ENCODE measurements around the gene ADCY5.

ADCY5 gene

DNA sequence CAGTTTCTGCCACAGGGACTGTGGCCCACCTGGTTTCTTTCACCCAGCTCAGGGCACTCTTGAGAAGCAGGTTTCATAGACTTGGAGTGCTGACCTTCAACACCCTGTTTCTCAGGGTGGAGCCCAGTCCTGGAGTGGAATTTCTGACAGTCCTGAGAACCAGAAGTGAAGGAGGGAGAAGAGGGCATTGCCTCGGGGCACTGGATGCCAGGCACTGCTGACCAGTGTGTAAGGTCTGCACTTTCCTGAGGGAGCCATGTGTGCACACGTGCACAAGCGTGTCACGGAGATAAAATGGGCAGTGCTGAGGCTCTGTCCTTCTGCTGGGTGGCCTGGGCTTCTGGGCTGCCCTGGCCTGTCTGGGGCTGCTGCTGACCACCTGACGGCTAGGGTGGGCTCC lies 128.7 kb downstream of the ADCY5 start:
- no peak for DNase-seq
- Mint-ChIP-seq H3K27ac (no peak overlapping the region), H3K27me3 (peaks cover 10% of the 10 kb centered on the region), H3K4me1 (no peaks in the 10 kb centered on the region), H3K4me3 (no peak overlapping the region), H3K9me3 (no peaks in the 10 kb centered on the region)
- ATAC-seq, result no peak

- ATAC-seq, result no peak
- Mint-ChIP-seq H3K9me3 (no peaks in the 10 kb centered on the region), H3K27ac (no peak overlapping the region), H3K4me3 (no peak overlapping the region), H3K4me1 (no peaks in the 10 kb centered on the region), H3K27me3 (peaks cover 14% of the 10 kb centered on the region)
- no peak for DNase-seq
These were observed 129.1 kb downstream of the ADCY5 start for GRCh38 chr3:123319760-123320159.

DNA sequence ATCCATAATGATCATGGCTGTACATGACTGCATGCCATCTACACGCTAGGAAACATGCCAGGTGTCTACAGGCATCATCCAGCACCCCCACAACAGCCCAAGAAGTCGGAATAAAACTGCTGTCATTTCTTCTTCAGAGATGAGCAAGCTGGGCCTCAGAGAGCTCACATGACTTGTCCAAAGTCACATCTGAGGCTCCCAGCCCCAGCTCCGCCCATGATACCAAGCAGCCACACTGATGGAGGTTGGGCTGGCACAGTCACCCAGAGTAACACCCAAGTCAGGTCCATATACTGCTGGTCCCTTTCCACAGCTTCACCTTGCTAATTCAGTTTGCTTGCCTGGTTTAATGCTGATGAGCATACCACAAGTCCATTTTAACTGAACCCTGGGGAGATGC lies 130.5 kb downstream of the ADCY5 start:
- ATAC-seq (no peak), DNase-seq (no peak)
- Mint-ChIP-seq H3K9me3 (no peaks in the 10 kb centered on the region), H3K4me1 (no peaks in the 10 kb centered on the region), H3K27me3 (peaks cover 16% of the 10 kb centered on the region), H3K4me3 (no peak overlapping the region), H3K27ac (no peak overlapping the region)

- ATAC-seq, result no peak
- Mint-ChIP-seq H3K4me3 (no peak overlapping the region), H3K4me1 (no peaks in the 10 kb centered on the region), H3K27me3 (peaks cover 9% of the 10 kb centered on the region), H3K27ac (no peak overlapping the region), H3K9me3 (no peaks in the 10 kb centered on the region)
- no peak for DNase-seq
These were observed 131.2 kb downstream of the ADCY5 start for GRCh38 chr3:123317716-123318115.

GRCh38 chr3:123315271-123315595 lies 133.7 kb downstream of the ADCY5 start:
- no peak overlapping the region for H3K4me3 Mint-ChIP-seq
- no peaks in the 10 kb centered on the region for H3K9me3 Mint-ChIP-seq
- H3K27ac Mint-ChIP-seq, result no peak overlapping the region
- H3K27me3 Mint-ChIP-seq, result peaks cover 8% of the 10 kb centered on the region
- no peak for DNase-seq
- no peak for ATAC-seq
- no peaks in the 10 kb centered on the region for H3K4me1 Mint-ChIP-seq

DNA sequence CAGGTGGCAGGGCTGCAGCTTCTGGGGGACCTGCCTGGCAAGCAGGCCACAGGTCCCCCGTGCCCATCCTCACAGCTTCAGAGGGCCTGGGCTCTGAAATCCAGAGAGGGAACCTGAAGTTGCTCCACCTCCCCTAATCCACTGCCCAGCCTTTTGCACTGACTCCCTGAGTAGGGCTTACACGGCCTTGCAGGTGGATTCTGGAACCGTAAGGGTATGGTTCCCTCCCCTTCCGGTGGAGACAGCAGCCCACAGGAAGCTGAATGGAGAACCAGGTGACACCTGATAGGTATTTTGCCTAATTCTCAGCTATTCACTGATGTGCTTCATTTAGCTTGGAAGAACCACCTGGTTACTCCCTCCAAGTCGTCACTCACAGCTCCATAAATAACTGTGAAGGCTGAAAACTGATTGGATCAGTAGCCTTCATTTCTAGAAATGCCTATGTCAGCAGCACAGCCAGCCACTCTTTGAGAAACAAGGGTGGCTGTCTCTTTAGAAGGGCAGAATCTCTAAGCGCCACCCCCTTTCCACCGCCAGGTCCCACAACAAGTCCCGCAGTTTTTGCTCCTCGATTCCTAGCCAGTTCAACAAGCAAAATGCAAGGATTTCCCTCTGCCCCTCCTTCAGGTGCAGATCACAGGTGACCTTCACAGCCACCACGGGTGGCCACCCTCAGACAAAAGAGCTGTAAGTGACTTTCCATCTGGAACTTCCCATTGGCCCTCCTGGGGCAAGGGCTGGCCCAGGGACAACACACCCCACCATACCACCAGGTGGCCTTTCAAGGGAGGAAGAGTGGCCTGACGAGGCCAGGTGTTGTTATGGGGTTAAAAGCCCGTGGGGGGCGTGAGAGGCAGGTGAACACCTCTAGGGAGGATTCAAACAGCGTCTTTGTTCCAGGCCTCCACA lies 134.3 kb downstream of the ADCY5 start:
- Mint-ChIP-seq H3K4me1 (no peaks in the 10 kb centered on the region), H3K27ac (no peak overlapping the region), H3K27me3 (peaks cover 8% of the 10 kb centered on the region), H3K4me3 (no peak overlapping the region), H3K9me3 (no peaks in the 10 kb centered on the region)
- ATAC-seq (no peak), DNase-seq (no peak)

GRCh38 chr3:123313889-123314288 lies 135.0 kb downstream of the ADCY5 start:
- Mint-ChIP-seq H3K27ac (no peak overlapping the region), H3K4me1 (no peaks in the 10 kb centered on the region), H3K4me3 (no peak overlapping the region), H3K27me3 (peaks cover 8% of the 10 kb centered on the region), H3K9me3 (no peaks in the 10 kb centered on the region)
- DNase-seq (no peak), ATAC-seq (no peak)

- Mint-ChIP-seq H3K4me1 (no peaks in the 10 kb centered on the region), H3K9me3 (no peaks in the 10 kb centered on the region), H3K27ac (no peak overlapping the region), H3K4me3 (no peak overlapping the region), H3K27me3 (peaks cover 8% of the 10 kb centered on the region)
- DNase-seq (no peak), ATAC-seq (no peak)
These were observed 136.3 kb downstream of the ADCY5 start for GRCh38 chr3:123312331-123313265.

DNA sequence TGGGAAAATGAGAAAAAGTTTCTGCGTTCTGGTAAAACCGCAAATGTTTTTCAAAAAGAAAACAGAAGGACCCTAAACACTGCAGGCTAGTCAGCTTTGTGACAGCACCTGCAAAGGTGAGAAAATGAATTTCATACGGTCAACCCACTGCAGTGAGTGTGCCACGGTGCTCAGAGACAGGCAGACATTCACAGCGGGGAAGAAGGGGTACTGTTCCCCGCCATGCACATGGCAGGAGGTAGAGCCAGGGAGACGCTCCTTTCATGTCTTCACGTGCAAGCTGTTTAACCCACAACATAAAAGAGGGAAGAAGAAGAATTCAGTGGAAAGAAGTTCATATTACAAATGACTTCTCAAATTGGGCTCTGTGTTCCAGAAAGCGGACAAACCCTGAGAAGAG lies 137.7 kb downstream of the ADCY5 start:
- H3K27me3 Mint-ChIP-seq, result peaks cover 8% of the 10 kb centered on the region
- no peak overlapping the region for H3K27ac Mint-ChIP-seq
- DNase-seq (no peak), ATAC-seq (no peak)
- no peaks in the 10 kb centered on the region for H3K9me3 Mint-ChIP-seq
- H3K4me3 Mint-ChIP-seq, result no peak overlapping the region
- no peaks in the 10 kb centered on the region for H3K4me1 Mint-ChIP-seq

DNA sequence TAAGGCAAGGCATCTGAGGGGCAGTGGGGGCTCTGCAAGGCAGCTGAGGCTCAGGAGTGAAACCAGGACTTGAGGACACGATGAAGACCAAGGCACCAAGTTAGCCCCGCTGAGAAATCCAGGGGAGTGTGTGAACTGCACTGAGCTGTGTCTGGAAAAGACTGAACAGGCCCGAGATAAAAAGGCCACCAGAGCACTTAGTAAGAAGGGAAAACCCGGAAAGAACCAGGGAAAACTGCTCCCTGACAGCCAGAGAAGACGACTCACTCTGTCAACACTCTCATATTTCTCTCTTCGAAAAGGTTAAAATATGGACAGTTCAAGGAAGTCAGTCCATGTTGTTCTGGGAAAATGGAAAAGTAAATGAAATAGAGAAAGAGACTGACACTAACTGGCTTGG lies 138.1 kb downstream of the ADCY5 start:
- Mint-ChIP-seq H3K27ac (no peak overlapping the region), H3K4me3 (no peak overlapping the region), H3K4me1 (no peaks in the 10 kb centered on the region), H3K9me3 (no peaks in the 10 kb centered on the region), H3K27me3 (peaks cover 12% of the 10 kb centered on the region)
- DNase-seq (no peak), ATAC-seq (no peak)

GRCh38 chr3:123310186-123310585 lies 138.7 kb downstream of the ADCY5 start:
- no peak overlapping the region for H3K4me3 Mint-ChIP-seq
- no peak for ATAC-seq
- no peak overlapping the region for H3K27ac Mint-ChIP-seq
- H3K27me3 Mint-ChIP-seq, result peaks cover 14% of the 10 kb centered on the region
- no peaks in the 10 kb centered on the region for H3K9me3 Mint-ChIP-seq
- no peaks in the 10 kb centered on the region for H3K4me1 Mint-ChIP-seq
- DNase-seq, result no peak

DNA sequence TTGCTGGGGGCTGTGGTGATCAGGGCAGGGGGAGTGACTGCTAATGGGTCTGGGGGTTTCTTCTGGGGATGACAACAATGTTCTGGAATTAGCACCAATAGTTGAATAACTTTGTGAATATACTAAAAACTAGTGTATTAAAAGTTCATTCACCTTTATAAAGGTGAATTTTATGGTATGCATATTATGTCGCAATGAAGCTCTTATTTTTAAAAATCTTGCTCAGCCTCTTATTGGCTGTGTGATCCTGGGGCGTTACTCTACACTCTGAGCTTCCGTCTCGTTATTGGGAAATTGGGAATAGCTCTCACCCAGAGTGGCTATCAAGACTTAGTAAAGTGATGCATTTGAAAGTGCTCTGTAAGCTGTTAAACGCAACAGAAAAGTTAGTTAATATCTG lies 141.8 kb downstream of the ADCY5 start:
- DNase-seq, result no peak
- Mint-ChIP-seq H3K9me3 (no peaks in the 10 kb centered on the region), H3K27ac (no peak overlapping the region), H3K4me1 (no peaks in the 10 kb centered on the region), H3K4me3 (no peak overlapping the region), H3K27me3 (peaks cover 14% of the 10 kb centered on the region)
- ATAC-seq, result no peak

DNA sequence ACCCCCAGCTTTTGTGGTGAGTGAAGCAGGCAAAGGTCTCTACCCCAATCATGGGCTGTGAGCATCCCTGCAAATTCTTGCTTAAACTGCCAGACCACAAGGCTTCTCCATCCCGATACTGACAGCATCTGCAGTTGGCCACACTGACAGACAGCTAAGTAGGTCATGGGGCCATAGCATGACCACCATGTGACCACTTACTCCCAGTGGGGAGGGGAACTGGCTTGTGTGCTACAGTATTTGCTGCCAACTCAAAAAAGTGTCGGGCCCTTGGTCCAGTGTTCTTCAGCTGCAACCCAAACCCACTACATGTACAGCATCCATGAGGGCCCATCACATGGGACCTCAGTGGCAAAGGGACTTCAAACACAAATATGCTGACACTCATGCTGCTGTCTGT lies 143.7 kb downstream of the ADCY5 start:
- Mint-ChIP-seq H3K4me1 (no peaks in the 10 kb centered on the region), H3K27ac (no peak overlapping the region), H3K4me3 (no peak overlapping the region), H3K27me3 (peaks cover 14% of the 10 kb centered on the region), H3K9me3 (no peaks in the 10 kb centered on the region)
- DNase-seq, result no peak
- no peak for ATAC-seq

DNA sequence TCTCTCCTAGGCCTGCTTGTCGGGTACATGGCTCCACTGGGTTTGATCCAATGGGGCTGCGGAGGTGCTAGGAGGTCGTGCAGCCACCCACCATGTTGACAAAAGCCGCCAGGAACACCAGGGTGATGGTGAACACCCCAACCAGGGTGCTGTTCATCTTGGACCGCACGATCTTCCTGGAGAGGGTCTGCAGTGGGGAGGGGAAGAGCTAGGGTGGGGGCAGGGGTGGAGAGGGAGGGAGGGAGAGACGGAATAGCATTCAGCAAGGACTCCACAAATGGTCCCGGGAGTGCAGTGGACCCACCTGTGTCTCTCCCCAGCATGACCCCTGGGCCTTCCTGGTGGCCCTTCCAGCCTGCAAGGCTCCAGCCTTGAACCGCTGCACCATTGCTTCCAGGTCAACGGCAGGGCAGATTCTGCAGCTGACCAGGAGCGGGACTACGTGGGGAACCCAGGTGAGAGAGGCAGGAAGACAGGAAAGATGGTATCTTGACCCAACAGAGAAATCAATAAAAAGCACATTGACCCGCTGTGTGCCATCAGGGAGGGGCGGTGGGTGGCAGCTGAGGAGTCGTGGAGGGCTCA lies 144.8 kb downstream of the ADCY5 start:
- ATAC-seq (no peak), DNase-seq (no peak)
- Mint-ChIP-seq H3K27ac (no peak overlapping the region), H3K4me1 (no peaks in the 10 kb centered on the region), H3K27me3 (peaks cover 14% of the 10 kb centered on the region), H3K9me3 (no peaks in the 10 kb centered on the region), H3K4me3 (no peak overlapping the region)

DNA sequence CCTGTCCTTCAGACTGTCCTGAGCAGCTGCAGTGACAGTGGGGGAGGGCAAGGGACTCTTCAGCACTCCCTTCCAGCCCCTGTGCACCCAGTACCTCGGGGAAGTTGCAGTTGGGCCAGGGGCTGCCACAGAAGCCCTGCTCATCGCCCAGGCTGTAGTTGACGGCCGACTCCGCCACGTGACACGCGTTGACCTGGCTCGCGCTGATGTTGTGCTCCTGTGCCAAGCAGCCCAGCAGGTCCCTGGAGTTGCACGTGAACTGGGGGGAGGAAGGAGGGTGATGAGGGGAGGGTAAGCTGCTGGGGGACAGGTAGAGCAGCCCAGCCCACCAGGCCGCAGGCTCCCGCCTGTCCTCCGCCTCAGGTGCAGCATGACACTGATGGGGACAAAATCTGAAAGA lies 145.9 kb downstream of the ADCY5 start:
- DNase-seq (no peak), ATAC-seq (no peak)
- H3K27me3 Mint-ChIP-seq, result peaks cover 14% of the 10 kb centered on the region
- no peaks in the 10 kb centered on the region for H3K9me3 Mint-ChIP-seq
- H3K4me3 Mint-ChIP-seq, result no peak overlapping the region
- H3K4me1 Mint-ChIP-seq, result no peaks in the 10 kb centered on the region
- H3K27ac Mint-ChIP-seq, result no peak overlapping the region
